Inflammatory macrophage treated with lipopolysaccharide for 4 hours (primary cell): ENCODE results near the gene ARMC9.
"Not testable (repeated sequence)": the region's sequence is repeated elsewhere in the genome, so short reads cannot be mapped to it uniquely, and the experiment has no call there.

ENCODE experiments used
- DNase-seq: peaks from one replicate; pipeline ENCODE4 v3.0.0-alpha.2; 2020

ARMC9 gene

GRCh38 chr2:231388725-231389346 lies 190.4 kb downstream of the ARMC9 start:
- DNase-seq, result no peak

GRCh38 chr2:231390667-231391066 lies 192.2 kb downstream of the ARMC9 start:
- peak; percentile 65 for DNase-seq

DNA sequence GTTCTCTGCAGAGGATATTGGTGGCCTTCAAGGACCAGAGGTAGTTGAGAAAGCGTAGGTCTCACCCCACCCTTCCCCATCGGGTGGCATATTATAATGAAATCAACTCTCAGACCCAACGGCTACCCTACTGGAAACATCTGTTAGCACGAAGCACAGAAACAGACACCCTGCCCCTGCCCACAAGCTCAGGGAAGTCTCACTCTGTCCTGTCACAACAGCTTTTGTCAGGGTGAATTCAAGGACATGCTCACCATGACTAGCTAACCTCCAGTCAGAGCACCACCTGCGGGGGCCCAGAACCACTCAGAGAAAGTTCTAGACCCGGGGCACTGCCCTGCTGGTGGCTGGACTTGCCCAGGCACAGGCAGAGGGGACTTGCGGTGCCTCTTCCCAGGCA lies 193.6 kb downstream of the ARMC9 start:
- no peak for DNase-seq

DNA sequence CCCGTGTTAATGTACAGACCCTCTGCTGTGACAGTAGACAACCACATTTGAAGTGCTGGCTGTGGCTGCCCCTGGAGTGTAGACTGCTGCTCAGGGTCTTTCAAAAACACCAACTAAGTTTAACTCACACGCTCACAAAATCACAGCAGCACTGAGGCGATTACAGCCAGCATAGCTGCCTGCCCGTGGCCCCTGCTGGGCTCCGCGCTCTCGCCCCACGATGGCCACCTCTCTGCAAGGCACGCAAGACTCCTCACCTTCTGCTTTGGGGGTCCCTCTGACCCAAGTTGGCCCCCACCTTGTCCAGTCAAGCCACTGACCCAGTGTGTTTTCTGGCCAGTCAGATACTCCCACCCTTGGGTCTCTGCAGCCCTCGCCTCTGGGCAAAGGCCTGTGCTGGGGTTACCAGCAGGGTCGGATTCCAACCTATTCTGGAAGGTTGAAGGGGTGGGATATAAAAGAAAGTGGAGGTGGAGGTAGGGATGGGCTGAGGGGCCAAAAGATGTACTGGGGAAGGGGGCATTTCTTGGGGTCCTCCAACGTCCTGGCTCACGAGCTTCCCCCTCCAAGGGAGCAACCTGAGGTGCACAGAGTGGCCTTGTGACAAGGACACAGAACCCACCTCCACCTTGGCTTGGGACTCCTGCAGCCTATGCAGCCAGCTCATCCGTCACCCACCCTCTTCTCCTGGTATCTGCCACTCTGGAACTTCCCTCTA lies 194.2 kb downstream of the ARMC9 start:
- no peak for DNase-seq

- DNase-seq, result peak; percentile 26
Observed at GRCh38 chr2:231393149-231394131, 195.0 kb downstream of the ARMC9 start.

DNA sequence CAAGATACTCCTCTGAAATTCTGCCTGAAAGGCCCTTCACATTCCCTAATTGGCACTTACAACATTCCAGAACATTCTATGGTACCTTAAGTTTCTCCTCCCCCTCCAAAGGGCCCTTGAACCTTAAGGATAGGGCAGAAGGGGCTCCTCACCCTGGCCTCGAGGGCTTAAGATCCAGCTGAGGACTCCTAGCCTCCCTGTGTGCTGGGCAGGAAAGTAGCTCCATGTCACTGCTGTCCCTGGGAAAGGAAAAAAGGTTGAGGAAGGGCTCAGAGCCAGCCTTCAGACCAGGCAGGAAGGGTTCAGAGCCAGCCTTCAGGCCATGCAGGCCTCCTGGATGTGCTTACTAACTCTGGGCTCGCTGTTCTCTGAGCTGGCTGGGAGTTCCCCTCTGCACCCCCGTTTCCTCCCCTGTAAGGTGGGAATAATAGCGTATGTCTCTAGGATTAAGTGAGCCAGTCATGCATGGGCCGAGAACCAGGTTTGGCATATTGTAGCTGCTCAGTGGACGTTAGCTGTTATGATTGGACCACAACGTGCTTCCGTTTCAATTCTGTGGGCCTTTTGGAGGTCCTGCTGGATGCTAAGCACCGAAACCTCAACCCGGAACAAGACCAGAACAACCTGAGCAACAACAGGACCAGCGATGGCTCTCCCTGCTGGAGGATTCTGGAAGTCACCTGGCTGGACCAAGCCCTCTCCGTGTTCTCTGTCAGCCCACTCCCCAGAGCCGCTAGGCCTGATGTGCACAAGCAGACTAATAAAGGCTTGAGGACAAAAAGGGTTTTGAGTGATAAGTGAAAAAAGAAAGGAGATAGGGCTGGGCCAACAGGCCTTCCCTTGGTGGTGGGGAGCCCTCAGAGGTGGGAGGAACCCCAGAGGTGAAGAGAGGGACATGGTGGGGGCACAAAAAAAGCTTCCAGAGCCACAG lies 196.0 kb downstream of the ARMC9 start:
- no peak for DNase-seq

DNA sequence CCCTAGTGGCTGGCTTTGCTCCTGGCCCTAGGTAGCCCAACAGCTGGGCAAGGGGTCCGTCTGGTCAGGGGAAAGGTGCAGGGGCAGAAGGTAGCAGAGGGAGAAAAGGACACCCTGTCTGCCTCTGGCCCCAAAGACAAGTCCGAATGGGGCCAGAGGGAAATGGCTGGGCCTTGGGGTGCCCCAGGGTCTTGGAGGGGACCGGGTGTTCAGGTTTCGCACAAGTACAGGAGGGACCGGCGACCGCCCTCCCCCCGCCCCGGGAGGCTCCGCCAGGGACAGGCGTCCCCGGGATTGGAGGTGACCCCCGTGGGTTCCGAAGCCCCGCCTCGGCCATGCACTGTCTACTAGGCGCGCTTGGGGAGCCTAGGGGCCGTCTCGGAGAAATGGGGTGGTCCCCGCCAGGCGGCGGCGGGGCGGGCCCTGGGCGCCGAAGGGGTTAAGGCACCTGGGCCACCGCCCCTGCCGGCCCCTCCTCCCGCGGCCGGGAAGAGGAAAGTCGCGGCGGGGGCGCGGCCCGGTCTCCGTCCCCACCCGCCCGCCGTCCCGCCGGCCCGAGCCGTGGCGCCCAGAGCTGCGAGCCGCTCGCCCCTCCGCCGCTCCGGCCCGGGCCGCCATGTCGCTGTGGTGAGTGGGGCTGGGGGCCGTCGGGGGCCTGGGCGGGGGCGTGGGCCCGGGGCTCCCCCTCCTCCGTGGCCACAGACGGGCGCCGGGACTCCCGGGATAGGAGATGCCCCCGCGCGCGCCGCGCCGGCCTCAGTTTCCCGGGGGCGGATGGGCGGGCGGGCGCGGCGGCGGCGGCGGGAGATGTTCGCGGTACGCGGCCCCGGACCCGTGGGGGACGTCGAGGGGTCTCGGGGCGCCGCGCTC lies 197.0 kb downstream of the ARMC9 start, which contains the start of gene B3GNT7:
Gene B3GNT7, plus strand, starts transcription at position 523 of the 870 bp plus-strand sequence. Its CDS starts 94 bp downstream, at position 617.
- no peak for DNase-seq

GRCh38 chr2:231396058-231396821 lies 197.8 kb downstream of the ARMC9 start:
- no peak for DNase-seq

DNA sequence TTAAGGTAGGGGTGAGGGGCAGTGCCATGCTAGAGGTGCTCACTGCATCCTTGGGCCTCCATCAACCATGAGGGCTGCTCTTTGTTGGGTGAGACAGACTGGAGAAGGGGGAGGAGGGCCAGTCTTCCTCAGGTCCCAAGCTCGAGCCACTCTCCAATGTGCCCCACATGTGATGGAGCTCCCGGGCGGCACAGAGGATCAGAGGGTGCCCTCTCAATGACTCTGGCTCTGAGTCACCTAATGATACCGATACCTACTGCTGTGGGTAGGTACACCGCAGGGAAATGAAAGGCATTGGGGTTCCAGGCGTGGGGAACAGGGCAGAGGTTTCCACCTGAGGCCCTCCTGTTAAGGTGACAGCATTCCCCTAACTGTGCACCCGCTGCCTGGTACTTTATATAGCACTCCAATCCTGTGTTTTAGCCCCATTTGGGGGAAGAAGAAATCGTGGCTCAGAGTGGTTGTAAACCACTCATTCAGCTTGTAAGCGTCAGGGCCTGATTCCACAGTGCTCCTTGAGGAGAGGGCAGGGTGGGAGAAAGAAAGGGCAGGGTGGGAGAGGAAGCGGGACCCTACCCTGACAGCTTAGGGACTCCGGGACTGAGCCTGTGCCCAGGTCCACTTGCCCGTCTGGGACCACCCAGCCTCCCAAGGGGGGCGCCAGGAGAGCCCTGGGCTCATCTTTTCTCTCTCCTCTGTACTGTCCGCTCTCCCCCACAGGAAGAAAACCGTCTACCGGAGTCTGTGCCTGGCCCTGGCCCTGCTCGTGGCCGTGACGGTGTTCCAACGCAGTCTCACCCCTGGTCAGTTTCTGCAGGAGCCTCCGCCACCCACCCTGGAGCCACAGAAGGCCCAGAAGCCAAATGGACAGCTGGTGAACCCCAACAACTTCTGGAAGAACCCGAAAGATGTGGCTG lies 198.8 kb downstream of the ARMC9 start:
- no peak for DNase-seq

DNA sequence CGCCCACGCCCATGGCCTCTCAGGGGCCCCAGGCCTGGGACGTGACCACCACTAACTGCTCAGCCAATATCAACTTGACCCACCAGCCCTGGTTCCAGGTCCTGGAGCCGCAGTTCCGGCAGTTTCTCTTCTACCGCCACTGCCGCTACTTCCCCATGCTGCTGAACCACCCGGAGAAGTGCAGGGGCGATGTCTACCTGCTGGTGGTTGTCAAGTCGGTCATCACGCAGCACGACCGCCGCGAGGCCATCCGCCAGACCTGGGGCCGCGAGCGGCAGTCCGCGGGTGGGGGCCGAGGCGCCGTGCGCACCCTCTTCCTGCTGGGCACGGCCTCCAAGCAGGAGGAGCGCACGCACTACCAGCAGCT lies 199.5 kb downstream of the ARMC9 start:
- DNase-seq, result no peak

DNA sequence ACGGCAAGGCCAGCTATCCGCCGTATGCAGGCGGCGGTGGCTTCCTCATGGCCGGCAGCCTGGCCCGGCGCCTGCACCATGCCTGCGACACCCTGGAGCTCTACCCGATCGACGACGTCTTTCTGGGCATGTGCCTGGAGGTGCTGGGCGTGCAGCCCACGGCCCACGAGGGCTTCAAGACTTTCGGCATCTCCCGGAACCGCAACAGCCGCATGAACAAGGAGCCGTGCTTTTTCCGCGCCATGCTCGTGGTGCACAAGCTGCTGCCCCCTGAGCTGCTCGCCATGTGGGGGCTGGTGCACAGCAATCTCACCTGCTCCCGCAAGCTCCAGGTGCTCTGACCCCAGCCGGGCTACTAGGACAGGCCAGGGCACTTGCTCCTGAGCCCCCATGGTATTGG lies 200.2 kb downstream of the ARMC9 start:
- no peak for DNase-seq

DNA sequence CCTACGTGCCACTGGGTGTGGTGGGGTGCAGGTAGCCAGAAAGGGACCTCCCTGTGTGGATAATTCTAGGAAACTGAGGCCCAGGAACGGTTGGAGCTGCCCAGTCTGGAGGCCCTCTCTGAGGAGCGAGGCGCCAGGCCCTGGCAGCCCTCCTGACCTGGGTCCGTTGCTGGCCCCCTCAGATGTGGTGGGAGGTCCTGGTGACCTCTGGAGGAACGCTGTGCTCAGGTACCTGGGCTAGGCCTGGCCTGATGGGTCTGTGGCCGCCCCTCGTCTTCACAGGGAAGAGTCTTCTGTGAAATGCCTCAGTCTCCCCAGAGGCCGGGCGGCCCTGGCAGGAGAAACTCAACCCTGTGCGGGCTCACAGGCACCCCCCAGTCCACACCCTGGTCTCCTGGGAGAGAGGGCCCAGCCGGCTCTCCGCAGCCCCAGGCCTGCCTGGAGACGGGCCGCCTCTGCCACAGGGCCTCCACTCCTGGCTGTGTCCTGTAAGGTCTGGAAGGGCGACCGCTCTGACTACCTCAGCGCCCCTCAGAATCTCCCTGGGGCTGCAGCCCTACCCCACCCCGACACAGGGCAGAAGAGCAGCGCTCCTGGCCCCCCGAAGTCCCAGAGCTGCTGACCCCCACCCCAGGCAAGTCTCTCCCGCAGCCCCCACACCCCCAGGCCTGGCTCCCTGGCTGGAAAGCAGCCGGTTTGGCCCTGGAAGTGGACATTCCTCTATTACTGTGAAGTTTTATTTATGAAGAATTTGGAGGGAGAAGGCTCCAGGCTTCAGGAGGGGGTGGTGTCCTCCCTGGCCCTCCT lies 200.8 kb downstream of the ARMC9 start:
- DNase-seq, result no peak

DNA sequence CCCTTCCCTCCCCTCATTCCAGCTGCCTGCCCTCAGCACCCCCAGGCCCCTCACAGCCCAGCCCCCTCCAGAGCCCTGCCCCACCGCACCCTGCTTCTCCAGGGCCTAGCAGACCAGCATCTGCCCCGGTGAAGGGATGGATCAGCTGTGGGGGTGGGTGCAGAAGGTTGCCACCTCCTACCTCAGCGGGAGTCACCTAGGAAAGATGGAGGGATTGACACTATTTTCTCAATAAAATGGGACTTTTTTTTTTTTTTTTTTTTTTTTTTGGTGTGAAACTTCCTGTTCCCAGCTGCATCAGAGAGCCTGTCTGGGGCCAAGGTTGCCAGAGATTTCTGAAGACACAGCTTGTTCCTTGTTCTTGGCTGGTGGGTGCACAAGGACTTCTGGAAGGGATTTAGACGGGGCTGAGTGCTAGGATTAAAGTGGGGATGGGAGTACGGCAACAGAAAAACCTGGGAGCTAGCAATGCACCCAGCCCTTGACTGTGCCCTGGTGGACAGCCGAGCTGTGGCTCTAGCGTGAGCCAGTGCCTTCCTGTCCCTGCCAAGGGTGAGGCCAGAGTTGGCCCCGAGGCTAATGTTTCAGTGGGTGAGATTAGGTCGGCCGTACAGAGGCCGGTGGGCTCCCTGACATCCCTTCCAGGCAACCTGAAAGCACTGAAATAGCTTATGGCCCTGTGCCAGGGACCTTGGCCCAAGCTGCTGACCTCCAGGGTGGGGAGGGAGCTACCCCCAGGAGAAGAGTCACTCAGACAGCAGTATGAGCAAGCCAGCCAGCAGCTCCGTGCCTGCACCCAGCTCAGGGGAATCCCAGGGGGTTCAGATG lies 201.6 kb downstream of the ARMC9 start:
- DNase-seq, result peak; percentile 36

- not testable (repeated sequence) for DNase-seq
Observed at GRCh38 chr2:231400681-231401080, 202.2 kb downstream of the ARMC9 start.

DNA sequence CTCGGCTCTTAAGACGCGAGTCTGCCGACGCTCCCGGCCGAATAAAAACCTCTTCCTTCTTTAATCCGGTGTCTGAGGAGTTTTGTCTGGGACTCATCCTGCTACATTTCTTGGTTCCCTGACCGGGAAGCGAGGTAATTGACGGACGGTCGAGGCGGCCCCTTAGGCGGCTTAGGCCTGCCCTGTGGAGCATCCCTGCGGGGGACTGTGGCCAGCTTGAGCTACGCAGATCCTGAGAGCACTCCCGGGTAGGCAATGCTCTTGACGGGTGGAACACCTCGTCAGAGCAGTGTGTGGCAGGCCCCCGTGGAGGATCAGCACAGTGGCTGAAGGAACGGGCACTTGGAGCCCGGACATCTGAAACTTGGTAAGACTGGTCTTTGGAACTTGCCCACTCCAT lies 202.7 kb downstream of the ARMC9 start:
- DNase-seq, result not testable (repeated sequence)

DNA sequence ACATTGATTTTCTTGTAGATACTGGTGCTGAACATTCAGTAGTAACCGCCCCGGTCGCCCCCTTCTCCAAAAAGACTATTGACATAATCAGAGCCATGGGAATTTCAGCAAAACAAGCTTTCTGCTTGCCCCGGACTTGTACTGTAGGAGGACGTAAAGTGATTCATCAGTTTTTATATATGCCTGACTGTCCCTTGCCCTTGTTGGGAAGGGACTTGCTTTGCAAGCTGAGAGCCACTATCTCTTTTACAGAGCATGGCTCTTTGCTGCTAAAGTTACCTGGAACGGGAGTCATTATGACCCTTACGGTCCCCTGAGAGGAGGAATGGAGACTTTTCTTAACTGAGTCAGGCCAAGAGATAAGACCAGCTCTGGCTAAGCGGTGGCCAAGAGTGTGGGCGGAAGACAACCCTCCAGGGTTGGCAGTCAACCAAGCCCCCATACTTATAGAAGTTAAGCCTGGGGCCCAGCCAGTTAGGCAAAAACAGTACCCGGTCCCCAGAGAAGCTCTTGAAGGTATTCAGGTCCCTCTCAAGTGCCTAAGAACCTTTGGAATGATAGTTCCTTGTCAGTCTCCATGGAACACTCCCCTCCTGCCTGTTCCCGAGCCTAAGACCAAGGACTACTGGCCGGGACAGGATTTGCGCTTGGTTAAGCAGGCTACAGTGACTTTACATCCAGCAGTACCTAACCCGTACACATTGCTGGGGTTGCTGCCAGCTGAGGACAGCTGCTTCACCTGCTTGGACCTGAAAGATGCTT lies 205.2 kb downstream of the ARMC9 start:
- DNase-seq, result not testable (repeated sequence)

DNA sequence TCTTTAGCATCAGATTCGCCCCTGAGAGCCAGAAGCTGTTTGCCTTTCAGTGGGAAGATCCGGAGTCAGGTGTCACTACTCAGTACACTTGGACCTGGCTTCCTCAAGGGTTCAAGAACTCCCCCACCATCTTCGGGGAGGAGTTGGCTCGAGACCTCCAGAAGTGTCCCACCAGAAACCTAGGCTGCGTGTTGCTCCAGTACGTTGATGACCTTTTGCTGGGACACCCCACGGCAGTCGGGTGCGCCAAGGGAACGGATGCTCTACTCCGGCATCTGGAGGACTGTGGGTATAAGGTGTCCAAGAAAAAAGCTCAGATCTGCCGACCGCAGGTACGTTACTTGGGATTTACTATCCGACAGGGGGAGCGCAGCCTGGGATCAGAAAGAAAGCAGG lies 205.8 kb downstream of the ARMC9 start:
- DNase-seq, result not testable (repeated sequence)
